ENCODE data around the gene LAMC2.
"Not testable (repeated sequence)": the region's sequence is repeated elsewhere in the genome, so short reads cannot be mapped to it uniquely, and the experiment has no call there.

LAMC2 gene

DNA sequence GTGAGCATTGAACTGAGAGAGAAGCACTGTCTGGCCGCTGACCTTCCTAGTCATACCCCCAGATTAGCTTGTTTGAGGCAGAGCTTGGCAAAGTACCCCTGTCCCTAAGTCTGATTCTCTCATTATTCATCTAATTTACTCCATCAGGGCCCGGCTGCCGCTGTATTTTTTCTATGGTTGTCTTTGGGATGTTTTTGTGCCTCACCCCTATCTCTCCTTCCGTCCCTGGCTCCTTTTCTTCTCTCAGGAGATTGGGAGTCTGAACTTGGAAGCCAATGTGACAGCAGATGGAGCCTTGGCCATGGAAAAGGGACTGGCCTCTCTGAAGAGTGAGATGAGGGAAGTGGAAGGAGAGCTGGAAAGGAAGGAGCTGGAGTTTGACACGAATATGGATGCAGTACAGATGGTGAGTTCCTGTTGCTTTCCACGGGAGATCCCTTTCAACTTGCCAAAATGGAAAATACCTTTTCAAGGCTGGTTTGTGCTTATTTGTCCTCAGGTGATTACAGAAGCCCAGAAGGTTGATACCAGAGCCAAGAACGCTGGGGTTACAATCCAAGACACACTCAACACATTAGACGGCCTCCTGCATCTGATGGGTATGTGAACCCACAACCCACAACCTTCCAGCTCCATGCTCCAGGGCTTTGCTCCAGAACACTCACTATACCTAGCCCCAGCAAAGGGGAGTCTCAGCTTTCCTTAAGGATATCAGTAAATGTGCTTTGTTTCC is 53.9 kb downstream of the LAMC2 start:
- TF ChIP-seq CTCF (IDR thresholded peaks at IDR 0.05; ENCODE audit: low read length) (no peak), EZH2phosphoT487 (IDR thresholded peaks at IDR 0.05; ENCODE audit: low read length) (no peak), EZH2 (optimal IDR thresholded peaks at IDR 0.05; ENCODE audit: low read depth, low read length) (no peak)
- H2AFZ ChIP-seq (ENCODE audit: low read length), result no peak overlapping the region
- H3K79me2 ChIP-seq (ENCODE audit: low read length), result no peaks in the 10 kb centered on the region
- no peaks in the 10 kb centered on the region for H3K9me3 ChIP-seq (replicated peaks; ENCODE audit: insufficient read depth, low read length)
- H3K4me3 ChIP-seq (ENCODE audit: low read length), result no peak overlapping the region
- no peak overlapping the region for H3K9ac ChIP-seq (ENCODE audit: low read length)
- no peaks in the 10 kb centered on the region for H3K36me3 ChIP-seq (replicated peaks; ENCODE audit: insufficient read depth, low read length)
- no peak for DNase-seq
- no peaks in the 10 kb centered on the region for H3K4me1 ChIP-seq (ENCODE audit: low read length)
- H3K27ac ChIP-seq (ENCODE audit: low read length), result no peak overlapping the region
- no peaks in the 10 kb centered on the region for H3F3A ChIP-seq (ENCODE audit: insufficient read depth, low read length)
- no peaks in the 10 kb centered on the region for H3K9me2 ChIP-seq (replicated peaks; ENCODE audit: insufficient read depth, low read length)
- no peak overlapping the region for H3K4me2 ChIP-seq (ENCODE audit: low read depth, low read length)
- H3K27me3 ChIP-seq (replicated peaks; ENCODE audit: insufficient read depth, low read length), result no peaks in the 10 kb centered on the region
- no peaks in the 10 kb centered on the region for H4K20me1 ChIP-seq (ENCODE audit: insufficient read depth, low read length)

GRCh38 chr1:183240526-183240825 is 54.4 kb downstream of the LAMC2 start:
- no peak overlapping the region for H3K9ac ChIP-seq (ENCODE audit: low read length)
- H3K4me2 ChIP-seq (ENCODE audit: low read depth, low read length), result no peak overlapping the region
- no peaks in the 10 kb centered on the region for H3K27me3 ChIP-seq (replicated peaks; ENCODE audit: insufficient read depth, low read length)
- H3F3A ChIP-seq (ENCODE audit: insufficient read depth, low read length), result no peaks in the 10 kb centered on the region
- H3K79me2 ChIP-seq (ENCODE audit: low read length), result no peaks in the 10 kb centered on the region
- DNase-seq, result no peak
- no peak overlapping the region for H3K4me3 ChIP-seq (ENCODE audit: low read length)
- TF ChIP-seq EZH2phosphoT487 (IDR thresholded peaks at IDR 0.05; ENCODE audit: low read length) (no peak), CTCF (IDR thresholded peaks at IDR 0.05; ENCODE audit: low read length) (no peak), EZH2 (optimal IDR thresholded peaks at IDR 0.05; ENCODE audit: low read depth, low read length) (no peak)
- no peaks in the 10 kb centered on the region for H3K9me3 ChIP-seq (replicated peaks; ENCODE audit: insufficient read depth, low read length)
- H3K36me3 ChIP-seq (replicated peaks; ENCODE audit: insufficient read depth, low read length), result no peaks in the 10 kb centered on the region
- H2AFZ ChIP-seq (ENCODE audit: low read length), result no peak overlapping the region
- no peaks in the 10 kb centered on the region for H3K4me1 ChIP-seq (ENCODE audit: low read length)
- no peaks in the 10 kb centered on the region for H4K20me1 ChIP-seq (ENCODE audit: insufficient read depth, low read length)
- H3K9me2 ChIP-seq (replicated peaks; ENCODE audit: insufficient read depth, low read length), result no peaks in the 10 kb centered on the region
- H3K27ac ChIP-seq (ENCODE audit: low read length), result no peak overlapping the region

DNA sequence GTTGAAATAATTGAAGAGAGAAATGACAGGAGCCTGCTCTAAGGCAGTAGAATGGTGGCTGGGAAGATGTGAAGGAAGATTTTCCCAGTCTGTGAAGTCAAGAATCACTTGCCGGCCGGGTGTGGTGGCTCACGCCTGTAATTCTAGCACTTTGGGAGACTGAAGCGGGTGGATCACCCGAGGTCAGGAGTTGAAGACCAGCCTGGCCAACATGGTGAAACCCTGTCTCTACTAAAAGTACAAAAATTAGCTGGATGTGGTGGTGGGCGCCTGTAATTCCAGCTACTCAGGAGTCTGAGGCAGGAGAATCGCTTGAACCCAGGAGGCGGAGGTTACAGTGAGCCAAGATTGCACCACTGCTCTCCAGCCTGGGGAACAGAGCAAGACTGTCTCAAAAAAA is 54.8 kb downstream of the LAMC2 start:
- not testable (repeated sequence) for H3K4me1 ChIP-seq (ENCODE audit: low read length); H3K79me2 ChIP-seq (ENCODE audit: low read length); H3K27me3 ChIP-seq (replicated peaks; ENCODE audit: insufficient read depth, low read length); H3K9ac ChIP-seq (ENCODE audit: low read length); H3K4me2 ChIP-seq (ENCODE audit: low read depth, low read length); DNase-seq; H3K9me3 ChIP-seq (replicated peaks; ENCODE audit: insufficient read depth, low read length); H3K4me3 ChIP-seq (ENCODE audit: low read length); H3K9me2 ChIP-seq (replicated peaks; ENCODE audit: insufficient read depth, low read length); H3K36me3 ChIP-seq (replicated peaks; ENCODE audit: insufficient read depth, low read length); H4K20me1 ChIP-seq (ENCODE audit: insufficient read depth, low read length); H2AFZ ChIP-seq (ENCODE audit: low read length); H3F3A ChIP-seq (ENCODE audit: insufficient read depth, low read length); H3K27ac ChIP-seq (ENCODE audit: low read length)

DNA sequence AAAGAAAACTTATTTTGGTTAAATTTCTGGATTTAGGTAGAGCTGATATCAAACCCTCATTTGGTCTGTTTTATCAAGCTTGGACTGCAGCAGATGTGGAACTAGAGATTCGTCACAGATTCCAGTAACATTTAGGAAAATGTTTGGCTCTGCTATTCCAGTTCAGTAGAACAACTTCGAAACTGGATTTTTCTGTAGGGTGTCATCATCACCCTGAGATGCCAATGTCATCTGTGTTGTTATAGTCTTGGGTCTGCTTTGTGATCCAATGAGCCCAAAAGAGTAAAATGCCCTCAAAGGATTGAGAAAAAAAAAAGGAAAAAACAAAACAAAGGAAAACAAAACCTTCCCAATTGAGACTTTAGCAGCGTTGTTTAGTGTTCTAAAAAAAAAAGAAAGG is 55.4 kb downstream of the LAMC2 start:
- Histone ChIP-seq H2AFZ (ENCODE audit: low read length) (no peak overlapping the region), H3K9me3 (replicated peaks; ENCODE audit: insufficient read depth, low read length) (no peaks in the 10 kb centered on the region), H3F3A (ENCODE audit: insufficient read depth, low read length) (no peaks in the 10 kb centered on the region), H3K4me1 (ENCODE audit: low read length) (no peaks in the 10 kb centered on the region), H3K27ac (ENCODE audit: low read length) (no peak overlapping the region), H3K4me2 (ENCODE audit: low read depth, low read length) (no peak overlapping the region), H3K36me3 (replicated peaks; ENCODE audit: insufficient read depth, low read length) (no peaks in the 10 kb centered on the region), H3K27me3 (replicated peaks; ENCODE audit: insufficient read depth, low read length) (no peaks in the 10 kb centered on the region), H3K79me2 (ENCODE audit: low read length) (no peaks in the 10 kb centered on the region), H3K4me3 (ENCODE audit: low read length) (no peak overlapping the region), H3K9me2 (replicated peaks; ENCODE audit: insufficient read depth, low read length) (no peaks in the 10 kb centered on the region), H3K9ac (ENCODE audit: low read length) (no peak overlapping the region), H4K20me1 (ENCODE audit: insufficient read depth, low read length) (no peaks in the 10 kb centered on the region)
- no peak for TF ChIP-seq EZH2 (optimal IDR thresholded peaks at IDR 0.05; ENCODE audit: low read depth, low read length)
- no peak for TF ChIP-seq CTCF (IDR thresholded peaks at IDR 0.05; ENCODE audit: low read length)
- TF ChIP-seq EZH2phosphoT487 (IDR thresholded peaks at IDR 0.05; ENCODE audit: low read length), result no peak
- DNase-seq, result no peak

Data from MM.1S (cell line).